ES-I3 (cell line): Measurements from ENCODE around the gene CCNB2.

ENCODE experiments used
- H3K36me3 ChIP-seq: 2 replicates; pipeline ENCODE4 v1.6.1; 2013; ENCODE audit warnings: mild to moderate bottlenecking, low read length, control low read depth, moderate library complexity; ENCODE audit not compliant: insufficient read depth
- H3K4me1 ChIP-seq: 2 replicates; pipeline ENCODE4 v1.6.1; 2013; ENCODE audit warnings: mild to moderate bottlenecking, control low read depth, low read length; ENCODE audit not compliant: insufficient read depth
- H3K9ac ChIP-seq: 2 replicates; pipeline ENCODE4 v1.6.1; 2013; ENCODE audit warnings: low read depth, mild to moderate bottlenecking, low read length, moderate library complexity
- H3K9me3 ChIP-seq: 2 replicates; pipeline ENCODE4 v1.6.1; 2013; ENCODE audit warnings: mild to moderate bottlenecking, low read length, moderate library complexity; ENCODE audit not compliant: control insufficient read depth, insufficient read depth

Gene CCNB2

DNA sequence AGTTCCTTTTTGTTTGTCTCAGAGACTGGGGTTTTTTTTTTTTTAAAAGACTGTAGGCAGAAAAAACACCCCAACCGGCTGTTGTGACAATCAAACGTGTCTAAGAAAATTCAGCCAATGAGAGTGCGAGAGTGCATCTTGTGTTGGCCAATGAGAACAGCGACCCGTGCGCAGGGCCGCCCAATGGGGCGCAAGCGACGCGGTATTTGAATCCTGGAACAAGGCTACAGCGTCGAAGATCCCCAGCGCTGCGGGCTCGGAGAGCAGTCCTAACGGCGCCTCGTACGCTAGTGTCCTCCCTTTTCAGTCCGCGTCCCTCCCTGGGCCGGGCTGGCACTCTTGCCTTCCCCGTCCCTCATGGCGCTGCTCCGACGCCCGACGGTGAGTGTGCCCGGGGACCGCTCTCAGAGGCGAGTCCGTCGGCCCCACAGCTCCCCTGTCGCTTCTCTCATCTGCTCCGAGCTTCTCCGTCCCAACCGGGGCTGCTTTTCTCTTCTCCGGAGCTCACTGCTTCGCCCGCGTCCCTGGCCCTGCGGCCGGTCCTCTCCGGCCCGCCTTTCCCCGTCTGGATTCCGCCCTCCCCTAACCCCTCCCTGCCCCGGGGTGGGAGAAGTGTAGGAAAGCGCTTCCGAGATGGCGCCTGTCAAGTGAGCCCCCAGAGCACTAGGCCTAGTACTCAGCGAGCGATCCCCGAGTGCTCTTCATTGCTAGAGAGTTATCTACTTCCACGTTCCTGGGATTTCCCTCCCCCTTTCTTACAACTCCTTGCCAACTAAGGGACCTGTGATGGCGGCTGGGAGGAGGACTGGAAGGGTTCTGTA, at the start of gene CCNB2:
TSS of gene CCNB2 (plus strand) at position 235 of the 821 bp plus-strand sequence. CDS start at position 358, 123 bp downstream.
- Histone ChIP-seq H3K9me3 (no peaks in the 10 kb centered on the region), H3K36me3 (peaks cover 8% of the 10 kb centered on the region; the same call in 1 of the 2 replicates), H3K9ac (peak within 1 kb of the TSS; percentile 90), H3K4me1 (peaks cover 4% of the 10 kb centered on the region; the same call in 1 of the 2 replicates)

DNA sequence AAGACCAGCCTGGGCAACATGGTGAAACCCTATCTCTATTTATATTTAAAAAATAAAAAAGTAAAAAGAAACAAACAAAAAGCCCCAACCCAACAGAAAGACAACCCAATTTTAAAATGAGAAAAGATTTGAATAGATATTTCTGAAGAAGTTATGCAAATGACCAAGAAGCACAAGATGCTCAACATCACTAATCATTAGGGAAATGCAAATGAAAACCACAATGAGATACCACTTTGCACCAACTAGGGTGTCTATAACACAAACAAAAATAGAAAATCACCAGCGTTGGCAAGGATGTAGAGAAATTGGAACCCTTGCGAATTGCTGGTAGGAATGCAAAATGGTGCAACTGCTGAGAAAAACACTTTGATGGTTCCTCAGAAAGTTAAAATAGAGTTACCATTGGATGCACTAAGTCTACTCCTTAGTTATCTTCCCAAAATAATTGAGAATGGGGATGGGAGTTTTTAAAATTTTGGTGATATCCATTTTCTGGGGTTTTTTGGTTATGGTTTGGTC, 45.8 kb upstream of the CCNB2 start:
- Histone ChIP-seq H3K36me3 (peaks cover 8% of the 10 kb centered on the region), H3K9me3 (no peaks in the 10 kb centered on the region), H3K4me1 (peaks cover 3% of the 10 kb centered on the region; the same call in 1 of the 2 replicates), H3K9ac (no peak overlapping the region)

DNA sequence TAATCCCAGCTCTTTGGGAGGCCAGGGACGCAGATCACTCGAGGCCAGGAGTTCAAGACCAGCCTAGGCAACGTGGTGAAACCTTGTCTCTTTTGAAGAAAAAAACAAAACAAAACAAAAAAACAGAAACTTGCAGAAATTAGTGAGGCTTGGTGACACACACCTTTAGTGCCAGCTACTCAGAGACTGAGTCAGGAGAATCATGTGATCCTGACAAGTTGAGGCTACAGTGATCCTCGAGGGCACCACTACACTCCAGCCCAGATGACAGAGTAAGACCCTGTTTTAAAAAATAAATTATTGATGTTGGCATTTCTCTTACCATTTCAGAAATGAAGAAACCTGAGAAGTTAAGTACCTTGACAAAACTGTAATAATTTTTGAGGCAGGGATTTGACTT, 44.6 kb upstream of the CCNB2 start:
- H3K4me1 ChIP-seq, result peaks cover 3% of the 10 kb centered on the region; the same call in 1 of the 2 replicates
- H3K9me3 ChIP-seq, result no peaks in the 10 kb centered on the region
- H3K9ac ChIP-seq, result no peak overlapping the region
- H3K36me3 ChIP-seq, result peaks cover 14% of the 10 kb centered on the region

DNA sequence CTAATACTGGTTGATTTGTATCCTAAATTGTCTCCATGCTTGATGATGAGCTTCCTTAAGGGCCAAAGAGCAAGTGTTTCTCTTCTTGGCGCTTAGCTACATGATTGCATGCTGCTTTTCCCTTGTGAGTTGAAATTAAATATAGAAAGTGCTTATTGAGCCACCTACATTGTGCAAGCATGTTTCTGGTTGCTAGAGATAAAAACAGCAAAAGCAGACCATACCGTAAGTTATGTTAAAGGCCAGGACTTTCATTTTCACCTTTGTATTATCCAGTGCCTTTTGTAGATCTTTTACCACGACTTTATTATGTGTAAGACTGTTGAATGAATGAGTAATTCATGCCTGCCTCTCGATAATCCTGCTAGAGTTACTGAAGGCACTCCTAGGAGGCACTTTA, 41.9 kb upstream of the CCNB2 start:
- H3K4me1 ChIP-seq, result no peaks in the 10 kb centered on the region
- H3K36me3 ChIP-seq, result peaks cover 20% of the 10 kb centered on the region
- H3K9me3 ChIP-seq, result no peaks in the 10 kb centered on the region
- no peak overlapping the region for H3K9ac ChIP-seq

DNA sequence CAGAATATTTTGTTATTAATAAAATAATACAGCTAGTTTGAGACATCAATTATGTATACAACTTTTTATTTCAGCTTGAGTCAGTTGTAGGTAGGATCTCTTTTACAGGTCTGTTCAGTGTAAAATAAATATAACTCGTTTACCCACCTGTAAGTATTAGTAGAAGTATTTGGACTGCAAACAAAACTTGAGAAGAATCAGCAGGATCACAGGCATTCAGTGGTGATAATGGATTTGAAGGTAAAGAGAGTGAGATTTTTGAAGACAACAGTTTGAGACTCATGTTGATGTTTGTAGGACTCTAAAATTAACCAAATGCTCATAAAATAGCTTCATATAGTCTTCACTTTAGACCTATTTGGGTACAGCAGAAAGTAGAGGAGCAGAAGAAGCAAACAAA, 35.5 kb upstream of the CCNB2 start:
- Histone ChIP-seq H3K9me3 (no peaks in the 10 kb centered on the region), H3K9ac (no peak overlapping the region), H3K36me3 (peaks cover 11% of the 10 kb centered on the region), H3K4me1 (no peaks in the 10 kb centered on the region)

DNA sequence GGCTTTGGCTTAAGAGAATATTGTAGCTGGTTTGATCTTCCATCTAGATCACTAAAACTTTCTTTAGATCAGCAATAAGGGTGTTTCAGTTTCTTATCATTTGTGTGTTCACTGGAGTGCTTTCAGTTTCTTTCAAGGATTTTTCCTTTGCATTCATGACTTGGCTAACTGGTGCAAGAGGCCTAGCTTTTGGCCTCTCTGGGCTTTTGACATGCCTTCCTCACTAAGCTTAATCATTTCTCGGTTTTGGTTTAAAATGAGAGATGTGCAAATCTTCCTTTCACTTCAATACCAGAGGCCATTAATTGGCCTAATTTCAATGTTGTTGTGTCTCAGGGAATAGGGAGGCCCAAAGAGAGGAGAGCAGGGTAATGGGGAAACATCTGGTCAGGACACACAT, 30.3 kb upstream of the CCNB2 start:
- Histone ChIP-seq H3K36me3 (no peaks in the 10 kb centered on the region), H3K9me3 (no peaks in the 10 kb centered on the region), H3K9ac (no peak overlapping the region), H3K4me1 (no peaks in the 10 kb centered on the region)

GRCh38 chr15:59087731-59088130, 17.2 kb upstream of the CCNB2 start:
- H3K4me1 ChIP-seq, result no peaks in the 10 kb centered on the region
- H3K9me3 ChIP-seq, result no peaks in the 10 kb centered on the region
- no peak overlapping the region for H3K9ac ChIP-seq
- 0 out of 2 replicates have a peak, but pooled peaks cover 2% of the 10 kb centered on the region for H3K36me3 ChIP-seq

- H3K9ac ChIP-seq, result no peak overlapping the region
- no peaks in the 10 kb centered on the region for H3K4me1 ChIP-seq
- H3K36me3 ChIP-seq, result 0 out of 2 replicates have a peak, but pooled peaks cover 5% of the 10 kb centered on the region
- no peaks in the 10 kb centered on the region for H3K9me3 ChIP-seq
Measured at GRCh38 chr15:59094077-59094476, 10.9 kb upstream of the CCNB2 start.

- no peaks in the 10 kb centered on the region for H3K9me3 ChIP-seq
- no peaks in the 10 kb centered on the region for H3K4me1 ChIP-seq
- 0 out of 2 replicates have a peak, but pooled peaks cover 5% of the 10 kb centered on the region for H3K36me3 ChIP-seq
- no peak overlapping the region for H3K9ac ChIP-seq
Measured at GRCh38 chr15:59096429-59096828, 8.5 kb upstream of the CCNB2 start.

GRCh38 chr15:59099162-59099685, 5.7 kb upstream of the CCNB2 start:
- H3K36me3 ChIP-seq, result 0 out of 2 replicates have a peak, but pooled peaks cover 5% of the 10 kb centered on the region

DNA sequence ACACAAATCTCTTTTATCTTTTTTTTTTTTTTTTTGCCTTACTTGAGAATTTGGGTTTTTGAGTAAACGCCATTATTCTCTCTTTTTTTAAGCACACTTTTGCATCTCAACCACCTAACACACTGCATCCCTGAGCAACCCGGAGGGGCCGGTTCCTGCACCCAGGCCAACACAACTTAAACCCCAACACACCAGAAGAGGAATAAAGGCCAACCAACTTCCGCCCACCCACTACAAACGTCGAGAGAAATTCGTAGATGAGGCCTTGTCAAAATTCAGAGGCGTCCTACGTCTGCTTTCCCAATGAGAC, 389 bp upstream of the CCNB2 start:
- peaks cover 4% of the 10 kb centered on the region; the same call in 1 of the 2 replicates for H3K4me1 ChIP-seq
- peaks cover 8% of the 10 kb centered on the region; the same call in 1 of the 2 replicates for H3K36me3 ChIP-seq

More at GRCh38 chr15:59099162-59099685, 5.7 kb upstream of the CCNB2 start:
- no peaks in the 10 kb centered on the region for H3K4me1 ChIP-seq
- no peak overlapping the region for H3K9ac ChIP-seq
- no peaks in the 10 kb centered on the region for H3K9me3 ChIP-seq

DNA sequence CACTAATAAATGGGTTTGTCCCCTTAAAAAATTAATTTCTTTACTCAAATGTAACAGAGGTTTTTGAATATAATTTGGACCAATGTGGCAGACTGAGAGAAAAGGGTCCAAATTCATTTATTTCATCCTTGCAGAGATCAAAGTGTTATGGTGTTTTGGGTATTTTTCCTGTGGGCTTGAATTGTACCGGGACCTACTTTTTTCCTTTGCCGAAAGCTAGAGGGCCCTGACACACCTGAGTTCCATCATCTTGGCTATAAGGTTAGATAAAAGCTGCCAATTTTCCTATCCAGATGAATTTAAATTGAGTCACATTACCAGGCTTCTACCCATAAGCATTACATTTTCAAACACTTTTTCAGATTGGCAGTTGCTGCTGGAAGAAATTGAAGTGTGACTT, 908 bp downstream of the CCNB2 start:
- peak overlapping the region; percentile 90 for H3K9ac ChIP-seq
- peaks cover 4% of the 10 kb centered on the region; the same call in 1 of the 2 replicates for H3K4me1 ChIP-seq
- H3K36me3 ChIP-seq, result peaks cover 8% of the 10 kb centered on the region; the same call in 1 of the 2 replicates
- no peaks in the 10 kb centered on the region for H3K9me3 ChIP-seq

More for the DNA sequence above, 389 bp upstream of the CCNB2 start:
- peak overlapping the region; percentile 90 for H3K9ac ChIP-seq
- H3K9me3 ChIP-seq, result no peaks in the 10 kb centered on the region

DNA sequence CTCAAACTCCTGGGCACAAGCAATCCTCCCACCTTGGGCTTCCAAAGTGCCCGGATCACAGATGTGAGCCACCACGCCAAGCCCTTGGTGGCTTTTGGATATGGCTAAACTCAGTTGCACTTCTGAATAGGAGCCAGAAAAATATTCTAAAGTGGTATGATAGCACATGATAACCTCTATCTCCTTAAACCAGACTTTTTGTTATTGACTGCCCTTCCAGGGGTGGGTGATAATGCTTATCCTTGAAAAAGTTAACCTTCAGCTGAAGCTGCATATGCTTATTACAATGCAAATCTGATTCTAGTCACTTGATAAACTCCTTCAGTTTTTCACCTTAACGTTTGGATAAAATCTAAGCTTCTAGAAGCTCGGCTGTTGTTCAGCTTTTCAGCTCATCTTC, 6.3 kb downstream of the CCNB2 start:
- H3K4me1 ChIP-seq, result peaks cover 2% of the 10 kb centered on the region; the same call in 1 of the 2 replicates
- H3K36me3 ChIP-seq, result peaks cover 22% of the 10 kb centered on the region; the same call in 1 of the 2 replicates
- no peaks in the 10 kb centered on the region for H3K9me3 ChIP-seq

DNA sequence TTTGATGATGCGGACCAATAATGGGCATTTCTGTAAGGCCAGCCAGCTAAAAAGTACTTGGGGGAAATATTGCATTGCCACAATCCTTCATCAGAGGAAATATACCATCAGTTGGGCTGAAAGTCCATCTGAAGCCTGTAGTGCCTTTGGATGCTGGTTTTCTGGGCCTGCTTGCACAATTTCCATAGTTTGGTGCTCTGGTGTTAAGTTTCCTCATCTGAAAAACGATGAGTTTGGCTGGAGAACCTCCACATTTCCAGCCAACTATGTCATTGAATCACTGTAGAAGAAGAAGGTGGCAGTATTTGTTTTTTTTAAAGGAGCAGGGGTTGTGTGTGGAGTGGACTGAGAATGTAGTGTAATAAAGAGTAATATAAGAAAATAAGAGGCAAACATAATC, 10.1 kb downstream of the CCNB2 start:
- H3K9ac ChIP-seq, result no peak overlapping the region
- peaks cover 31% of the 10 kb centered on the region for H3K36me3 ChIP-seq
- H3K4me1 ChIP-seq, result no peaks in the 10 kb centered on the region
- H3K9me3 ChIP-seq, result no peaks in the 10 kb centered on the region

More for the DNA sequence above, 6.3 kb downstream of the CCNB2 start:
- H3K9ac ChIP-seq, result no peak overlapping the region

GRCh38 chr15:59116141-59116540, 11.2 kb downstream of the CCNB2 start:
- H3K36me3 ChIP-seq, result peaks cover 34% of the 10 kb centered on the region
- H3K4me1 ChIP-seq, result no peaks in the 10 kb centered on the region
- no peak overlapping the region for H3K9ac ChIP-seq
- H3K9me3 ChIP-seq, result no peaks in the 10 kb centered on the region
